Measurements from ENCODE around the gene CST3.

CST3 gene

GRCh38 chr20:23643659-23644058, 5.9 kb upstream of the CST3 start:
- Histone ChIP-seq H3K9ac (ENCODE audit: low read depth, low read length) (no peak overlapping the region), H4K20me1 (ENCODE audit: insufficient read depth, low read length) (no peaks in the 10 kb centered on the region), H3K9me3 (ENCODE audit: insufficient read depth, low read length, severe bottlenecking) (no peaks in the 10 kb centered on the region), H2AFZ (ENCODE audit: low read depth, low read length) (no peak overlapping the region), H3K4me1 (ENCODE audit: insufficient read depth, low read length) (no peaks in the 10 kb centered on the region), H3K27me3 (ENCODE audit: insufficient read depth, low read length, poor library complexity) (peaks cover 2% of the 10 kb centered on the region), H3K4me3 (ENCODE audit: low read depth in 1 of 2, low read length in 2 of 2) (no peak overlapping the region), H3K27ac (ENCODE audit: low read length) (no peak overlapping the region), H3K79me2 (ENCODE audit: insufficient read depth, low read length) (no peaks in the 10 kb centered on the region), H3K36me3 (ENCODE audit: insufficient read depth, low read length) (no peaks in the 10 kb centered on the region), H3K4me2 (ENCODE audit: insufficient read depth, low read length) (no peak overlapping the region)
- no peak for TF ChIP-seq EZH2 (IDR thresholded peaks at IDR 0.05; ENCODE audit: borderline replicate concordance, low read depth, low read length, severe bottlenecking)
- DNase-seq = no peak
- no peak for ATAC-seq (ENCODE audit: insufficient read depth, low read depth)

GRCh38 chr20:23641936-23642751, 4.4 kb upstream of the CST3 start:
- H3K4me3 ChIP-seq (ENCODE audit: low read depth in 1 of 2, low read length in 2 of 2) = no peak overlapping the region
- ATAC-seq (ENCODE audit: insufficient read depth, low read depth) = peak; percentile 68
- peak; percentile 30 for DNase-seq
- no peak overlapping the region for H3K9ac ChIP-seq (ENCODE audit: low read depth, low read length)
- H3K79me2 ChIP-seq (ENCODE audit: insufficient read depth, low read length) = no peaks in the 10 kb centered on the region
- no peak overlapping the region for H2AFZ ChIP-seq (ENCODE audit: low read depth, low read length)
- no peak overlapping the region for H3K4me2 ChIP-seq (ENCODE audit: insufficient read depth, low read length)
- no peak overlapping the region for H3K27ac ChIP-seq (ENCODE audit: low read length)
- TF ChIP-seq, protein P1, sequence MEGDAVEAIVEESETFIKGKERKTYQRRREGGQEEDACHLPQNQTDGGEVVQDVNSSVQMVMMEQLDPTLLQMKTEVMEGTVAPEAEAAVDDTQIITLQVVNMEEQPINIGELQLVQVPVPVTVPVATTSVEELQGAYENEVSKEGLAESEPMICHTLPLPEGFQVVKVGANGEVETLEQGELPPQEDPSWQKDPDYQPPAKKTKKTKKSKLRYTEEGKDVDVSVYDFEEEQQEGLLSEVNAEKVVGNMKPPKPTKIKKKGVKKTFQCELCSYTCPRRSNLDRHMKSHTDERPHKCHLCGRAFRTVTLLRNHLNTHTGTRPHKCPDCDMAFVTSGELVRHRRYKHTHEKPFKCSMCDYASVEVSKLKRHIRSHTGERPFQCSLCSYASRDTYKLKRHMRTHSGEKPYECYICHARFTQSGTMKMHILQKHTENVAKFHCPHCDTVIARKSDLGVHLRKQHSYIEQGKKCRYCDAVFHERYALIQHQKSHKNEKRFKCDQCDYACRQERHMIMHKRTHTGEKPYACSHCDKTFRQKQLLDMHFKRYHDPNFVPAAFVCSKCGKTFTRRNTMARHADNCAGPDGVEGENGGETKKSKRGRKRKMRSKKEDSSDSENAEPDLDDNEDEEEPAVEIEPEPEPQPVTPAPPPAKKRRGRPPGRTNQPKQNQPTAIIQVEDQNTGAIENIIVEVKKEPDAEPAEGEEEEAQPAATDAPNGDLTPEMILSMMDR (IDR thresholded peaks at IDR 0.05; ENCODE audit: borderline replicate concordance, extremely low read depth, low read length, poor library complexity, severe bottlenecking) = no peak
- TF ChIP-seq EZH2 (IDR thresholded peaks at IDR 0.05; ENCODE audit: borderline replicate concordance, low read depth, low read length, severe bottlenecking) = no peak
- no peaks in the 10 kb centered on the region for H3K9me3 ChIP-seq (ENCODE audit: insufficient read depth, low read length, severe bottlenecking)
- H4K20me1 ChIP-seq (ENCODE audit: insufficient read depth, low read length) = no peaks in the 10 kb centered on the region
- H3K36me3 ChIP-seq (ENCODE audit: insufficient read depth, low read length) = no peaks in the 10 kb centered on the region
- H3K4me1 ChIP-seq (ENCODE audit: insufficient read depth, low read length) = no peaks in the 10 kb centered on the region
- H3K27me3 ChIP-seq (ENCODE audit: insufficient read depth, low read length, poor library complexity) = peaks cover 3% of the 10 kb centered on the region

- Histone ChIP-seq H3K36me3 (ENCODE audit: insufficient read depth, low read length) (no peaks in the 10 kb centered on the region), H3K4me2 (ENCODE audit: insufficient read depth, low read length) (no peak overlapping the region), H2AFZ (ENCODE audit: low read depth, low read length) (no peak overlapping the region), H4K20me1 (ENCODE audit: insufficient read depth, low read length) (no peaks in the 10 kb centered on the region), H3K9ac (ENCODE audit: low read depth, low read length) (no peak overlapping the region), H3K9me3 (ENCODE audit: insufficient read depth, low read length, severe bottlenecking) (no peaks in the 10 kb centered on the region), H3K27me3 (ENCODE audit: insufficient read depth, low read length, poor library complexity) (peaks cover 7% of the 10 kb centered on the region), H3K79me2 (ENCODE audit: insufficient read depth, low read length) (no peaks in the 10 kb centered on the region), H3K4me3 (ENCODE audit: low read depth in 1 of 2, low read length in 2 of 2) (no peak overlapping the region), H3K27ac (ENCODE audit: low read length) (no peak overlapping the region), H3K4me1 (ENCODE audit: insufficient read depth, low read length) (no peaks in the 10 kb centered on the region)
- no peak for DNase-seq
- TF ChIP-seq, protein P1 (IDR thresholded peaks at IDR 0.05; ENCODE audit: borderline replicate concordance, extremely low read depth, low read length, poor library complexity, severe bottlenecking) = no peak
- TF ChIP-seq EZH2 (IDR thresholded peaks at IDR 0.05; ENCODE audit: borderline replicate concordance, low read depth, low read length, severe bottlenecking) = no peak
- 0 out of 3 replicates have a peak, but pooled peaks have one; percentile 31 for ATAC-seq (ENCODE audit: insufficient read depth, low read depth)
Measured at GRCh38 chr20:23640671-23641667, 3.2 kb upstream of the CST3 start.

Measured in DND-41 (cell line).